SKM-1 (cell line): ENCODE results near the gene PFKFB2.

Source experiments
- DNase-seq: peaks from one replicate; lab custom pipeline; 2025; ENCODE audit not compliant: unreplicated experiment; lab: John Stamatoyannopoulos, UW

PFKFB2 gene

GRCh38 chr1:207088701-207089626, 35.9 kb downstream of the PFKFB2 start, which contains the start of gene C4BPB:
Gene C4BPB (plus strand): TSS chr1:207088860. CDS start chr1:207089532, 672 bp downstream.
- DNase-seq: no peak

- DNase-seq: no peak
Observed at GRCh38 chr1:207089627-207090355, 36.7 kb downstream of the PFKFB2 start.

GRCh38 chr1:207091200-207091908, 38.3 kb downstream of the PFKFB2 start:
- no peak for DNase-seq

- DNase-seq: no peak
Observed at GRCh38 chr1:207093944-207094343, 40.9 kb downstream of the PFKFB2 start.

GRCh38 chr1:207097871-207098324, 44.8 kb downstream of the PFKFB2 start:
- no peak for DNase-seq

GRCh38 chr1:207101720-207102119, 48.6 kb downstream of the PFKFB2 start:
- DNase-seq: no peak

- DNase-seq: no peak
Observed at GRCh38 chr1:207102146-207102545, 49.1 kb downstream of the PFKFB2 start.

GRCh38 chr1:207102659-207103058, 49.6 kb downstream of the PFKFB2 start:
- DNase-seq: no peak

GRCh38 chr1:207103892-207104373, 50.9 kb downstream of the PFKFB2 start, which contains the start of gene C4BPA:
Gene C4BPA (plus strand): TSS chr1:207104233. CDS start chr1:207113026, 8,793 bp downstream.
- DNase-seq: peak; percentile 46

GRCh38 chr1:207109004-207109403, 55.9 kb downstream of the PFKFB2 start:
- DNase-seq: no peak

GRCh38 chr1:207112616-207113296, 59.7 kb downstream of the PFKFB2 start:
- DNase-seq: no peak

- DNase-seq: no peak
Observed at GRCh38 chr1:207115269-207115668, 62.2 kb downstream of the PFKFB2 start.

- no peak for DNase-seq
Observed at GRCh38 chr1:207124389-207124788, 71.3 kb downstream of the PFKFB2 start.

- DNase-seq: no peak
Observed at GRCh38 chr1:207128336-207128921, 75.4 kb downstream of the PFKFB2 start.

GRCh38 chr1:207129053-207129452, 76.0 kb downstream of the PFKFB2 start:
- no peak for DNase-seq
